Stimulated activated CD4-positive, alpha-beta T cell treated with anti-CD3 and anti-CD28 coated beads, Interleukin-4, amount 100 ng/mL, for 1 hour (primary cell): ENCODE measurements around the gene CARD11.
"Not testable (repeated sequence)": the region's sequence is repeated elsewhere in the genome, so short reads cannot be mapped to it uniquely, and the experiment has no call there.

Source experiments
- DNase-seq: peaks from one replicate; pipeline ENCODE4 v3.0.0-alpha.2; 2020

Gene CARD11

DNA sequence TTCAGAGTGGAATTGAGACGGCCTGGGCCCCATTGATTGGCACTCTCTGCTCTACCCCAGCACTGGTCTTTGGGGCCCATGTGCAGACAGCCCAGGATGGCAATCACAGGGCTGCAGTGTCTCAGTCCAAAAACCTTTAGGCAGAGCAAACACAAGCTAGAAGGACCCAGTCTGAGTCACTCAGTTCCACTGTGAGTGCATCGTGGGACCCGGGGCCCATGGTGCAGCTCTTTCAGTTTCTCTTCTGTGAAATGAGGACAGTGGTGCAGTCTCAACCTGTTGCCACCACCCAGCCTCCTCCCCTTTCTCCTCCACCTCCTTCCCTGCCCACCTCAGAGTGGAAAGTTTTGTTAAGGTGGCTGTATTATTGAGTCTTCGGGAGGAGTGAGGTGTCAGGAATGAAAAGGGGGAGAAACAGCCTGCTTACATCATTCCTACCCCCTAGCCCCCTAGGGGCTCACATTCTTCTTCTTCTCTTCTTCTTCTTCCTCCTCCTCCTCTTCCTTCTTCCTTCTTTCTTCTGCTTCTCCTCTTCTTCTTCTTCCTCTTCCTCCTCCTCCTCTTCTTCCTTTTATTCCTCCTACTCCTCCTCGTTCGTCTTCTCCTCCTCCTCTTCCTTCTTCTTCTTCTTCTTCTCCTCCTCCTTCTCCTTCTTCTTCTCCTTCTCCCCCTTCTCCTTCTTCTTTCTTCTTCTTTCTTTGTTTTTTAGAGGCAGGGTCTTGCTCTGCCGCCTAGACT, 19.5 kb upstream of the CARD11 start:
- DNase-seq, result peak; percentile 76

GRCh38 chr7:3057066-3057420, 13.4 kb upstream of the CARD11 start:
- DNase-seq, result no peak

DNA sequence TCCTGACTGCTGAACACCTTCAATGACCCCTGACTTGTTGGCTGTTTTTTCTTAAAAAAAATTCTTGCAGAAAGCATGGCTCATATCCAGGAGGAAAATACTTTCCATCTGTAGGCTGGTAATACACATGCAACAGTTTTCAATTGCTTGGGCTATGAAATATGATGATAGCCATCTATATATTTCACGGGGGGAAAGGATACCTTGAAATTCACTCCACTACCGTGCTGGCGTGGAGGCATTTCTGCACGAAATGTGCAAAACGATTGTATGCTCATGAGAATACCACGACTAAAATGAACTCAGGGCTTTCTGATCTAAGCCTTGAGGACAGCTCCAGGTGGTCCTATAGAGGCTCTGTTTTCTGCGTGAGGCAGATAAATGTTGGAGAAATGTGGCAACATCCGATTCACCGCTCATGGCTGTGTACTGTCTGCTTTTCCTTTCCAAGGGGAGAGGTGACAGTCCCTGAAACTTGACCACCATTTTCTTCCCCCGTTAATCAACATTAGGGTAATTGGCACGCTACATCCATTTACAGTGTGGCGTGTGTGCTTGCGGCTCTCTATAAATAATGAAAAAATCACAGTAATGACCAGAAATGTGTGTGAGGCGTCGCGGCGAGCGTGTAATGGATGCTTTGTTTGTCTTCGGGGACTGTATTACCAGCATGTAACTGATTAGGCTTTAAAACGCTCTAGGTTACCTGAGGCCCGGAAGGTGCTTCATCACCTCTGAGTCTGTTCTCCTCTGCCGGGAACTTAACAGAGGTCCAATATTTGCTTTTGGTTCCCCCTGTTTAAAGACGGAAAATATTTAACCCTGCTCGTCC, 12.8 kb upstream of the CARD11 start:
- DNase-seq, result no peak

GRCh38 chr7:3055626-3056025, 12.0 kb upstream of the CARD11 start:
- no peak for DNase-seq

DNA sequence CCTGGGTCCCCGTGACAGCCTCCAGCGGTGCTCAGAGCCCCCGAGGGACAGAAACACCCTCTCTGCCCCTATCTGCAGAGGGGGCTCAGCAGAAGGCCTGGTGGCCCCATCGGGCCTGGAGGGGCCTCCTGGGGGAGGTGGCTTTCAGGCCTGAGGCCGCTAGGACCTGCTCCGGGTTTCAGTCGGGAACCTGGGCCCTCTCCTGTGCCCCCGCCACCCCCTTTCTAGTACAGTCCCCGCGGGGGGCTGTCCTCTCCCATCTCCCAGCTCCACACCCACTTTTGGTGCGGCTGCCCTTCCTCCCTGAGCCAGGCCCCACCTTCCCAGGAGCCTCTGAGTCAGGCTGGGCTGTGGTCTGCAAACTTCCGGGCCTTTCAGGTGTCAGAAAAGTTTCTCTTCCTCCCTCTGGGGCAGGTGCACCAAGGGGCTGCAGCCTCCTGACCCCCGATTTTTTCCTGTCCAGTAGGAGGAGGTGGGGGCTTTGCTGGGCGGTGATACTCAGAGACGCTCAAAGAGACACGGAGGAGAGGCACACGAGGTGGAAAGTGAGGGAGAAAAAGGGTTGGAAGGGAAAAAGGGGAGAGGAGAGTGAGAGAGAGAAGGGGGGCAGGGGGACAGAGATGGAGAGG, 692 bp downstream of the CARD11 start:
- peak; percentile 62 for DNase-seq

DNA sequence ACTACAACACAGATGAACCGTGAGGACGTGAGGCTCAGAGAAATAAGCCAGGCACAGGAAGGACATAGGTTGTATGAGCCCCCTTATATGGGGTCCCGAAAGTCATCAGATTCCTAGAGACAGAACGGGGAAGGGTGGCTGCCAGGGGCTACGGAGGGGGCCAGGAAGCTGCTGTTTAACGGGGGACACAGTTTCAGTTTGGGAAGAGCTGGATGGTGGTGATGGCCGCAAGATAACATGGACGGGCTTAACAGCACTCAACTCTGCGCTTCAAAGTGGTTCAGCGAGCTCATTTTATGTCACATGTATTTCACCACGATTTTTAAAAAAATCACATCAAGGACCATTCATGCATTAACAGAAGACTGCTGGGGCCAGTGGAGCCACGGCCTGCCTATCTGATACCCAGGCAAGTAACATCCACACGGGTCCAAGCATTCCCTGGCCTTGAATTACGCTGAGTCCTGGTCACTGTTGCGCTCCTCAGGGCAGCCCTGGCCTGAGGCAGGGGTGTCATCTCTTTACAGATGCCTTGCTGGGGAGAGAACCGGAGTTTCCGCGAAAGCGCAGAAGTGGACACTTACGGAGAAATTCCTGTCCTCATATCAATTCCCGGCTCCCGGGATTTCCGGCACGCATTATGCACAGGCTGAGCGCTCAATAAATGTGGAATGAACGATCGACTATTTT, 1.5 kb downstream of the CARD11 start:
- DNase-seq, result no peak

- no peak for DNase-seq
Measured at GRCh38 chr7:3039787-3040186, 3.9 kb downstream of the CARD11 start.

- DNase-seq, result not testable (repeated sequence)
Measured at GRCh38 chr7:3038011-3038410, 5.7 kb downstream of the CARD11 start.

GRCh38 chr7:3037259-3037658, 6.4 kb downstream of the CARD11 start:
- no peak for DNase-seq

- no peak for DNase-seq
Measured at GRCh38 chr7:3034591-3035150, 9.0 kb downstream of the CARD11 start.

- DNase-seq, result no peak
Measured at GRCh38 chr7:3033581-3033980, 10.1 kb downstream of the CARD11 start.

DNA sequence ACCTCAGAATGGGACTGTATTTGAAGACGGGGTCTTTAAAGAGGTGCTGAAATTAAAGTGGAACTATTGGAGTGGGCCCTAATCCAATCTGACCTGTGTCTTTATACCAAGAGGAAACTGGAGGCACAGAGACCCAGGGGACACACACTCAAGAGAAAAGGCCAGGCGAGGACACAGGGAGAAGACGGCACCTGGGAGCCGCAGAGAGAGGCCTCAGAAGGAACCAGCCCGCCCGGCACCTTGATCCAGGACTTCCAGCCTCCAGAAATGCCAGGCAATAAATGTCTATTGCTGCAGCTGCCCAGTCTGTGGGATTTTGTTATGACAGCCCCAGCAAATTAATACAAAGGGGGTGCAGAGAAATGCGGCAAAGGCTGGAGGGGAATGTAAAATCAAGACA, 10.5 kb downstream of the CARD11 start:
- DNase-seq, result no peak

- no peak for DNase-seq
Measured at GRCh38 chr7:3032256-3032655, 11.4 kb downstream of the CARD11 start.

GRCh38 chr7:3029138-3029537, 14.5 kb downstream of the CARD11 start:
- DNase-seq, result no peak

DNA sequence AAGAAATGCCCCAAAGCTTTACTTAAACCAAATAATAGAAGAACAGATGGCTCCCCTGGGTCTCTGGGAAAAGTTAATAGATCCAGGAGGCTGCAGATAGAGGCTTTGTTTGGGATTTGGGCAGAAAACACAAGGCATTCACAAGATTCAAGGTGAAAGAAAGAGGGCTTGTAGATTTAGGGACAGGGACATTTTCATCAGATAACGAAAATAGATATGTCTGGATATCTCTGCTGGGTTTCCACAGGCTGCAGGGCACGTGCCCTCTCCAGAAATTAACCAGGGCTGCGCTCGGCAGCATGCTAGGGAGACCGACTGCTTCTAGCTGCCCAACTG, 14.9 kb downstream of the CARD11 start:
- DNase-seq, result no peak

GRCh38 chr7:3028071-3028757, 15.5 kb downstream of the CARD11 start:
- peak; percentile 38 for DNase-seq

DNA sequence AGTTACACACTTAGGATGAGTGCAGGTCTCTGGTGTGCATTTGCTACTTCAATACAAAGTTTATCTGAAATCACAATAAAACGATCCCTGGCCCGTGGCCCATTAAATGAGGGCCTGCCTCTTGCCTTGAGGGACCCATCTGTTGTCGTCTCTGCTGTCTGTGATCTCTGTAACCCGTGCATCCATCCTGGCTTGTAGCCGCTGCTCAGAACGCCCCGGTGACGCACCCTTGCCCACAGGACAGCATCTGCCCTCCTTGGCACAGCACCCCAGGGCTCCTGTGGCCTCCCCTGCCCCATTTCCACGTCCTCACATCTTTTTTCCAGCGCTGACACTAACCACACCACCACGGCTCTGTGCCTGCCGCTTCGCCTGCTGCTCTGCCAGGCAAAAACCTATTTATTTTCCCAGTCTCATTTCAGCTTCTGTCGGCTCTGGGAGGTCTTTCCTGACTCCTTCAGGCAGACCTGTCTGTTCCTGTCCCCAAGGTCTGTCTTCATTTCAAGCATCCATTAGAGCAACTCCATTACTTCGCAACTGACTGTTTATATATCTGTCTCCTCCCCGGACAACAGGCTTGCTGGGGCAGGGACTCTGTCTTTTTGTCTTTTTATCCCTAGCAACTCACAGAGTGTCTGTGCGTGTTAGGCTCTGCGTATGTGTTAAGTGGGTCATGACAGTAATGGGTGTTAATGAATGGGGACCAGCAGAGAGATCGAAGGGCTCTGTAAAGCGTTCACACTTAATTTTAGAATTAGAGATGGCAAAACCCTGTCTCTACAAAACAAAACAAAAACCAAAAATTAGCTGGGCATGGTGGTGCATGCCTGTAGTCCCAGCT, 16.4 kb downstream of the CARD11 start:
- no peak for DNase-seq

GRCh38 chr7:3025616-3026015, 18.1 kb downstream of the CARD11 start:
- no peak for DNase-seq

DNA sequence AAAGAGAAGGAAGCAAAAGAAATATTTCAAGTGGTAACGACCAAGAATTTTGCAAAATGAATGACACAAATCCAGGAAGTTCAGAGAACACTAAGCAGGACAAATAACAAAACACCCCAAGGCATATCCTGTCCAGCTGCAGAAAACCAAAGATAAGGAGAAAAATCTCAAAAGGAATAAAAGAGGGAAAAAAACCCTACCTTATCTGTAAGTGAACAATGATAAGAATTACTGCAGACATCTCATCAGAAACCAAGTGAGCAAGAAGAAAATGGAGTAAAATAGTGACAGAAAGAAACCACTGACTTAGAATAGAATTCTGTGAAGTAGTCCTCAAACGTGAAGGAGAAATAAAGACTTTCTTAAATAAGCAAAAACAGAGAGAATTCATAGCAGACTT, 21.8 kb downstream of the CARD11 start:
- no peak for DNase-seq

DNA sequence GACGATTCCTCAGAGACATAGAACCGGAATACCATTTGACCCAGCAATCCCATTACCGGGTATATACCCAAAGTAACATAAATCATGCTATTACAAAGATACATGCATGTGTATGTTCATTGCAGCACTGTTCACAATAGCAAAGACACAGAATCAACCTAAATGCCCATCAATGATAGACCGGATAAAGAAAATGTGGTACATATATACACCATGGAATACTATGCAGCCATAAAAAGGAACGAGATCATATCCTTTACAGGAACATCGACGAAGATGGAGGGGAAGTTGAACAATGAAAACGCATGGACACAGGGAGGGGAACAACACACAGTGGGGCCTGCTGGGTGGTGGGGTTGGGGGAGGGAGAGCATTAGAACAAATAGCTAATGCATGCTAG, 22.4 kb downstream of the CARD11 start:
- DNase-seq, result not testable (repeated sequence)

DNA sequence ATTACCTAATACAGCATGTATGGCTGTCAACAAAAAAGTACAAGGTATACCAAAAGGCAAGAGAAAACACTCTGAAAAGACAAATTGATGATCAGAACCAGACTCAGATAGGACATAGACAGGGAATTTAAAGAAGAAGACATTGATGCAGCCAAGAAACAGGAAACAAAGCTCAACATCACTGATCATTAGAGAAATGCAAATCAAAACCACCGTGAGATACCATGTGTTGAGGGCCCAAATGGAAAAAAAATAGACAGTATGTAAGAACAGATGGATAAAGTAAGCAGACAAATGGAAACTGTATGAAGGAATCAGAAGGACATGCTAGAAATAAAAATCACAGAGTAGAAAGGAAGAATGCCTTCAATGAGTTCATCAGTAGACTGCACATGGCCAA, 23.3 kb downstream of the CARD11 start:
- DNase-seq, result no peak

DNA sequence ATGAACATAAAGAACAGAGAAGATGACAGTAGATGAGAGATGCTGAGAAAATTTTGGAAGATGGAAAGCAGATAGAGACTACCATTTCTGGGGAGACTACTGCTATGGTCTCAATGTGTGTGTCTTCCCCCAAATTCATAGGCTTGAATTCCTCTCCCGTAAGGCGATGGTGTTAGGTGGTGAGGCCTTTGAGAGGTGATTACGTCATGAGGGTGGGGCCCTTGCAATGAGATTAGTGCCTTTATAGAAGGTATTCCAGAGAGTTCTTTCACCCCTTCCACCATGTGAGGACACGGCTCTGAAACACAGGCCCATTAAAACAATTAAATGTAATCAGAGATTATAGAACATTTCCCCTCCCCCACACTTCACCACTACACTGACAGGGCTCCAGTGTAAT, 23.9 kb downstream of the CARD11 start:
- no peak for DNase-seq
